ENCODE measurements around the gene DTNB. TPM values are rescaled to one million over a fixed set of nuclear protein-coding genes. Genes with fewer than 3 reads are reported as not detected.

The DTNB gene
- total RNA-seq, 1 donor from 2014 or later: 26.2 TPM

- DNase-seq (ENCODE audit: low spot score): no peak
- no peak for ATAC-seq
- intact Hi-C loops (cut with DNase I): no loop called here
Observed at GRCh38 chr2:25597881-25598280, 75.5 kb downstream of the DTNB start.

- intact Hi-C loops (cut with DNase I): no loop called here
- ATAC-seq: no peak
- no peak for DNase-seq (ENCODE audit: low spot score)
Observed at GRCh38 chr2:25596516-25597244, 76.7 kb downstream of the DTNB start.

GRCh38 chr2:25595393-25595792 lies 78.0 kb downstream of the DTNB start:
- DNase-seq (ENCODE audit: low spot score): no peak
- ATAC-seq: no peak
- intact Hi-C loops (cut with DNase I): no loop called here

GRCh38 chr2:25594991-25595390 lies 78.4 kb downstream of the DTNB start:
- DNase-seq (ENCODE audit: low spot score) (no peak), ATAC-seq (no peak)
- intact Hi-C loops (cut with DNase I): no loop called here

- DNase-seq (ENCODE audit: low spot score) (no peak), ATAC-seq (no peak)
- intact Hi-C loops (cut with DNase I): no loop called here
Observed at GRCh38 chr2:25592766-25593292, 80.5 kb downstream of the DTNB start.

GRCh38 chr2:25590921-25591505 lies 82.4 kb downstream of the DTNB start:
- DNase-seq (ENCODE audit: low spot score) (no peak), ATAC-seq (no peak)
- intact Hi-C loops (cut with DNase I): no loop called here

- DNase-seq (ENCODE audit: low spot score) (no peak), ATAC-seq (no peak)
- intact Hi-C loops (cut with DNase I): no loop called here
Observed at GRCh38 chr2:25589676-25590205, 83.6 kb downstream of the DTNB start.

- DNase-seq (ENCODE audit: low spot score) (no peak), ATAC-seq (no peak)
- intact Hi-C loops (cut with DNase I): no loop called here
Observed at GRCh38 chr2:25588576-25588975, 84.8 kb downstream of the DTNB start.

GRCh38 chr2:25587361-25587760 lies 86.0 kb downstream of the DTNB start:
- intact Hi-C loops (cut with DNase I): no loop called here
- DNase-seq (ENCODE audit: low spot score) (no peak), ATAC-seq (no peak)

GRCh38 chr2:25586726-25587144 lies 86.6 kb downstream of the DTNB start:
- ATAC-seq: no peak
- intact Hi-C loops (cut with DNase I): no loop called here
- no peak for DNase-seq (ENCODE audit: low spot score)

GRCh38 chr2:25585189-25585588 lies 88.2 kb downstream of the DTNB start:
- ATAC-seq: no peak
- no peak for DNase-seq (ENCODE audit: low spot score)
- intact Hi-C loops (cut with DNase I): no loop called here

GRCh38 chr2:25582077-25582830 lies 91.1 kb downstream of the DTNB start:
- ATAC-seq (no peak), DNase-seq (ENCODE audit: low spot score) (no peak)
- intact Hi-C loops (cut with DNase I): no loop called here

GRCh38 chr2:25576596-25576995 lies 96.8 kb downstream of the DTNB start:
- DNase-seq (ENCODE audit: low spot score): no peak
- intact Hi-C loops (cut with DNase I): no loop called here
- no peak for ATAC-seq

GRCh38 chr2:25572638-25573037 lies 100.7 kb downstream of the DTNB start:
- intact Hi-C loops (cut with DNase I): no loop called here
- DNase-seq (ENCODE audit: low spot score) (no peak), ATAC-seq (no peak)

- DNase-seq (ENCODE audit: low spot score) (no peak), ATAC-seq (peak; percentile 89)
- intact Hi-C loops (cut with DNase I): no loop called here
Observed at GRCh38 chr2:25570161-25570845, 103.1 kb downstream of the DTNB start.

GRCh38 chr2:25567406-25567805 lies 106.0 kb downstream of the DTNB start:
- ATAC-seq (peak; percentile 40), DNase-seq (ENCODE audit: low spot score) (no peak)
- intact Hi-C loops (cut with DNase I): no loop called here

GRCh38 chr2:25566694-25567093 lies 106.7 kb downstream of the DTNB start:
- DNase-seq (ENCODE audit: low spot score) (no peak), ATAC-seq (peak; percentile 58)
- intact Hi-C loops (cut with DNase I): no loop called here

GRCh38 chr2:25566094-25566493 lies 107.3 kb downstream of the DTNB start:
- no peak for ATAC-seq
- intact Hi-C loops (cut with DNase I): no loop called here
- DNase-seq (ENCODE audit: low spot score): no peak

- intact Hi-C loops (cut with DNase I): no loop called here
- ATAC-seq (no peak), DNase-seq (ENCODE audit: low spot score) (no peak)
Observed at GRCh38 chr2:25561136-25561850, 112.1 kb downstream of the DTNB start.

All from sciatic nerve (tissue), 2 donors.